Panc1 (cell line): ENCODE results near the gene PLCH2.

Source experiments
- CTCF ChIP-seq: fragments of 450-650 bp; IDR thresholded peaks from 2 replicates; pipeline ENCODE4 v1.5.1; 2017; ENCODE audit warnings: mild to moderate bottlenecking
- TCF7L2 ChIP-seq: IDR thresholded peaks from 2 replicates; pipeline ENCODE4 v1.6.1; 2011; ENCODE audit warnings: mild to moderate bottlenecking, low read depth, low read length, inconsistent platforms

GRCh38 chr1:2452201-2452931 lies 23.7 kb upstream of the PLCH2 start:
- no peak for TF ChIP-seq CTCF
- 0 out of 2 replicates have a peak, but pooled peaks have one; percentile 0 for TF ChIP-seq TCF7L2
